Measurements from ENCODE around the gene MYT1.

- TF ChIP-seq, protein P1, sequence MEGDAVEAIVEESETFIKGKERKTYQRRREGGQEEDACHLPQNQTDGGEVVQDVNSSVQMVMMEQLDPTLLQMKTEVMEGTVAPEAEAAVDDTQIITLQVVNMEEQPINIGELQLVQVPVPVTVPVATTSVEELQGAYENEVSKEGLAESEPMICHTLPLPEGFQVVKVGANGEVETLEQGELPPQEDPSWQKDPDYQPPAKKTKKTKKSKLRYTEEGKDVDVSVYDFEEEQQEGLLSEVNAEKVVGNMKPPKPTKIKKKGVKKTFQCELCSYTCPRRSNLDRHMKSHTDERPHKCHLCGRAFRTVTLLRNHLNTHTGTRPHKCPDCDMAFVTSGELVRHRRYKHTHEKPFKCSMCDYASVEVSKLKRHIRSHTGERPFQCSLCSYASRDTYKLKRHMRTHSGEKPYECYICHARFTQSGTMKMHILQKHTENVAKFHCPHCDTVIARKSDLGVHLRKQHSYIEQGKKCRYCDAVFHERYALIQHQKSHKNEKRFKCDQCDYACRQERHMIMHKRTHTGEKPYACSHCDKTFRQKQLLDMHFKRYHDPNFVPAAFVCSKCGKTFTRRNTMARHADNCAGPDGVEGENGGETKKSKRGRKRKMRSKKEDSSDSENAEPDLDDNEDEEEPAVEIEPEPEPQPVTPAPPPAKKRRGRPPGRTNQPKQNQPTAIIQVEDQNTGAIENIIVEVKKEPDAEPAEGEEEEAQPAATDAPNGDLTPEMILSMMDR (IDR thresholded peaks at IDR 0.05) = no peak
- TF ChIP-seq POLR2A (IDR thresholded peaks at IDR 0.05) = no peak
These were observed 19.1 kb downstream of the MYT1 start for GRCh38 chr20:64183313-64183712.
